ENCODE data around the gene WNT6. TPM values are rescaled to one million over a fixed set of nuclear protein-coding genes. Genes with fewer than 3 reads are reported as not detected.

WNT6 gene
- total and polyA plus RNA-seq, 2 experiments from 2014 or later: not detected

GRCh38 chr2:218858138-218858445, 1.5 kb upstream of the WNT6 start:
- Histone ChIP-seq H3K4me3 (no peak overlapping the region), H3K79me2 (ENCODE audit: insufficient read depth) (no peaks in the 10 kb centered on the region), H3K4me2 (ENCODE audit: unreplicated experiment) (no peak overlapping the region), H3F3A (ENCODE audit: insufficient read depth) (no peaks in the 10 kb centered on the region), H3K36me3 (ENCODE audit: low read depth) (no peaks in the 10 kb centered on the region), H4K20me1 (ENCODE audit: insufficient read depth) (no peaks in the 10 kb centered on the region), H2AFZ (no peak overlapping the region), H3K9me3 (ENCODE audit: low read depth) (no peaks in the 10 kb centered on the region), H3K4me1 (ENCODE audit: insufficient read depth) (no peaks in the 10 kb centered on the region), H3K9ac (no peak overlapping the region), H3K27ac (no peak overlapping the region), H3K27me3 (replicated peaks; ENCODE audit: insufficient read depth) (peaks cover 49% of the 10 kb centered on the region), H3K9me2 (ENCODE audit: insufficient read depth) (no peaks in the 10 kb centered on the region)
- 0 to 4% methylated on average over 1 of the region's 1 CpG for WGBS, 2 experiments (ENCODE audit: low coverage in 1 of 2, low lambda C conversion rate in 2 of 2, missing lambda C conversion rate in 2 of 2)
- no peak for TF ChIP-seq EZH2phosphoT487 (IDR thresholded peaks at IDR 0.05; ENCODE audit: insufficient read depth, low read depth)
- TF ChIP-seq EZH2 (IDR thresholded peaks at IDR 0.05; ENCODE audit: insufficient read depth, poor library complexity, severe bottlenecking): peak; percentile 45
- DNase-seq: no peak
- in situ Hi-C loops (cut with MboI): no loop called here

- DNase-seq: no peak
- H3K27me3 ChIP-seq (replicated peaks; ENCODE audit: insufficient read depth): peaks cover 58% of the 10 kb centered on the region
- no peaks in the 10 kb centered on the region for H3K9me2 ChIP-seq (ENCODE audit: insufficient read depth)
- H4K20me1 ChIP-seq (ENCODE audit: insufficient read depth): no peaks in the 10 kb centered on the region
- no peak overlapping the region for H3K9ac ChIP-seq
- no peaks in the 10 kb centered on the region for H3K4me1 ChIP-seq (ENCODE audit: insufficient read depth)
- in situ Hi-C loops (cut with MboI): no loop called here
- H3K4me3 ChIP-seq: no peak overlapping the region
- no peak overlapping the region for H3K4me2 ChIP-seq (ENCODE audit: unreplicated experiment)
- TF ChIP-seq EZH2phosphoT487 (IDR thresholded peaks at IDR 0.05; ENCODE audit: insufficient read depth, low read depth): no peak; the same call in 1 of the 2 replicates
- peak; percentile 94 for TF ChIP-seq EZH2 (IDR thresholded peaks at IDR 0.05; ENCODE audit: insufficient read depth, poor library complexity, severe bottlenecking)
- H2AFZ ChIP-seq: no peak overlapping the region
- H3K36me3 ChIP-seq (ENCODE audit: low read depth): no peaks in the 10 kb centered on the region
- H3F3A ChIP-seq (ENCODE audit: insufficient read depth): no peaks in the 10 kb centered on the region
- no peaks in the 10 kb centered on the region for H3K9me3 ChIP-seq (ENCODE audit: low read depth)
- H3K27ac ChIP-seq: no peak overlapping the region
- H3K79me2 ChIP-seq (ENCODE audit: insufficient read depth): no peaks in the 10 kb centered on the region
- WGBS, 2 experiments (ENCODE audit: low coverage in 1 of 2, low lambda C conversion rate in 2 of 2, missing lambda C conversion rate in 2 of 2): 9% methylated on average over 32 to 51 of the region's 51 CpGs
Observed at GRCh38 chr2:218858671-218859555, 692 bp upstream of the WNT6 start.

GRCh38 chr2:218859988-218860831, 605 bp downstream of the WNT6 start:
- in situ Hi-C loops (cut with MboI): no loop called here
- Histone ChIP-seq H3K27me3 (replicated peaks; ENCODE audit: insufficient read depth) (peaks cover 60% of the 10 kb centered on the region), H3K36me3 (ENCODE audit: low read depth) (no peaks in the 10 kb centered on the region), H3K9me2 (ENCODE audit: insufficient read depth) (no peaks in the 10 kb centered on the region), H3K9me3 (ENCODE audit: low read depth) (no peaks in the 10 kb centered on the region), H3F3A (ENCODE audit: insufficient read depth) (no peaks in the 10 kb centered on the region), H3K27ac (no peak overlapping the region), H2AFZ (no peak overlapping the region), H3K4me1 (ENCODE audit: insufficient read depth) (no peaks in the 10 kb centered on the region), H3K4me2 (ENCODE audit: unreplicated experiment) (peak overlapping the region; percentile 4), H3K79me2 (ENCODE audit: insufficient read depth) (no peaks in the 10 kb centered on the region), H4K20me1 (ENCODE audit: insufficient read depth) (no peaks in the 10 kb centered on the region), H3K9ac (no peak overlapping the region), H3K4me3 (no peak overlapping the region; the same call in 1 of the 2 replicates)
- 2 to 4% methylated on average over 41 to 42 of the region's 47 CpGs for WGBS, 2 experiments (ENCODE audit: low coverage in 1 of 2, low lambda C conversion rate in 2 of 2, missing lambda C conversion rate in 2 of 2)
- TF ChIP-seq EZH2 (IDR thresholded peaks at IDR 0.05; ENCODE audit: insufficient read depth, poor library complexity, severe bottlenecking) (peak; percentile 99), EZH2phosphoT487 (IDR thresholded peaks at IDR 0.05; ENCODE audit: insufficient read depth, low read depth) (peak; percentile 61)
- DNase-seq: no peak

GRCh38 chr2:218860950-218861381, 1.4 kb downstream of the WNT6 start:
- no peak for DNase-seq
- 13 to 15% methylated on average over 21 of the region's 21 CpGs for WGBS, 2 experiments (ENCODE audit: low coverage in 1 of 2, low lambda C conversion rate in 2 of 2, missing lambda C conversion rate in 2 of 2)
- H3K36me3 ChIP-seq (ENCODE audit: low read depth): no peaks in the 10 kb centered on the region

More at GRCh38 chr2:218860950-218861381, 1.4 kb downstream of the WNT6 start:
- H3F3A ChIP-seq (ENCODE audit: insufficient read depth): no peaks in the 10 kb centered on the region
- H3K4me1 ChIP-seq (ENCODE audit: insufficient read depth): no peaks in the 10 kb centered on the region
- no peak overlapping the region for H3K4me2 ChIP-seq (ENCODE audit: unreplicated experiment)
- H3K27ac ChIP-seq: no peak overlapping the region
- H3K79me2 ChIP-seq (ENCODE audit: insufficient read depth): no peaks in the 10 kb centered on the region
- in situ Hi-C loops (cut with MboI): no loop called here
- no peak for TF ChIP-seq EZH2 (IDR thresholded peaks at IDR 0.05; ENCODE audit: insufficient read depth, poor library complexity, severe bottlenecking)
- TF ChIP-seq EZH2phosphoT487 (IDR thresholded peaks at IDR 0.05; ENCODE audit: insufficient read depth, low read depth): no peak
- H3K9me3 ChIP-seq (ENCODE audit: low read depth): no peaks in the 10 kb centered on the region
- no peak overlapping the region for H3K9ac ChIP-seq
- no peaks in the 10 kb centered on the region for H3K9me2 ChIP-seq (ENCODE audit: insufficient read depth)
- no peaks in the 10 kb centered on the region for H4K20me1 ChIP-seq (ENCODE audit: insufficient read depth)
- H3K4me3 ChIP-seq: no peak overlapping the region
- H3K27me3 ChIP-seq (replicated peaks; ENCODE audit: insufficient read depth): peaks cover 60% of the 10 kb centered on the region
- no peak overlapping the region for H2AFZ ChIP-seq
